ENCODE measurements around the gene EFHC1.
"Not testable (repeated sequence)": the region's sequence is repeated elsewhere in the genome, so short reads cannot be mapped to it uniquely, and the experiment has no call there.

EFHC1 gene

DNA sequence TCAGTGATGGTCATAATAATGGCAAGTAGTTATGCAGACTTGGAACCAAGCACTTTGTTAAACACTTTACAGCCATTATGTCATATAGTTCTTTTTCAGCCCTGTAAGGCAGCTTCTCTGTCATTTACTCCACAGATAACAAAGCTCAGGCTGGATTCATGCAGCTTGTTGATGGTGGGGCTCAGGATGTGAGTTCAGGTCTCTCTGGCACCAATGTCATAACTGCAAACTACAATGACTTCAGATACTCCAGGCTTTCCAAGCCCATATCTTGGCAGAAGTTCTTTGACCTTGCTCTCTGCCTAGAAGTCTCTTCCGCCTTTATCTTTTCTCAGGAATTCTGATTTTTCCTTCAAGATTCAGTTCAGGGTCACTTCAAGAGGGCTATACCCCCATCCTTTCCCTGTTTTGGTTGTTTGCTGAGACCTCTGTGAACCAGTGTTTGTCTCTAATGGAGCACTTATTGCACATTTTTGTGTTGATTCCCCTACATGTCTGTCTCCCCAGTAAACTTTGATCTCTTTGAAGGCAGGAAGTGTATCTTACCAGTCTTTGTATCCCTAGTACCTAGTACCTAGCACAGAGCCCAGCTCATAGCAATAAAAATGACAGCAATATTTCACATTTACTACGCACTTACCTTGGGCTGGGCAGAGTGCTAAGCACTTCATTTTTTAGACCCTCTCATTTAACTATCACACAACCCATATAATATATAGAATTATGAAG is 19.7 kb upstream of the EFHC1 start:
- DNase-seq: no peak

DNA sequence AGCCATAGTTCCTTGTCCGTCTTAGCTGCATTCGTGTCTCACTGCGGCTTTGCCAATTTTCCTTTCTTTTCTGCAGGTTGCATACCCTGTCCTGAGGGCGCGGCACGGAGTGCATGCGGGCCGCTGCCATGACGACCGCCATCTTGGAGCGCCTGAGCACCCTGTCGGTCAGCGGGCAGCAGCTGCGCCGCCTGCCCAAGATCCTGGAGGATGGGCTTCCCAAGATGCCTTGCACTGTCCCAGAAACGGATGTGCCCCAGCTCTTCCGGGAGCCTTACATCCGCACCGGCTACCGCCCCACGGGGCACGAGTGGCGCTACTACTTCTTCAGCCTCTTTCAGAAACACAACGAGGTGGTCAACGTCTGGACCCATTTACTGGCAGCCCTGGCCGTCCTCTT is 17.1 kb upstream of the EFHC1 start:
- no peak for DNase-seq

DNA sequence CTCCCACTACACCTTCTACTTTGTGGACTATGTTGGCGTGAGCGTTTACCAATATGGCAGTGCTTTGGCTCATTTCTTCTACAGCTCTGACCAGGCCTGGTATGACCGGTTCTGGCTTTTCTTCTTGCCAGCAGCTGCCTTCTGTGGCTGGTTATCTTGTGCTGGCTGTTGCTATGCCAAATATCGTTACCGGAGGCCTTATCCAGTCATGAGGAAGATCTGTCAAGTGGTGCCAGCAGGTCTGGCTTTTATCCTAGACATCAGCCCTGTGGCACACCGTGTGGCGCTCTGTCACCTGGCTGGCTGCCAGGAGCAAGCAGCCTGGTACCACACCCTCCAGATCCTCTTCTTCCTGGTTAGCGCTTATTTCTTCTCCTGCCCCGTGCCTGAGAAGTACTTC is 16.5 kb upstream of the EFHC1 start:
- peak; percentile 18 to 26 (median 23) for DNase-seq

DNA sequence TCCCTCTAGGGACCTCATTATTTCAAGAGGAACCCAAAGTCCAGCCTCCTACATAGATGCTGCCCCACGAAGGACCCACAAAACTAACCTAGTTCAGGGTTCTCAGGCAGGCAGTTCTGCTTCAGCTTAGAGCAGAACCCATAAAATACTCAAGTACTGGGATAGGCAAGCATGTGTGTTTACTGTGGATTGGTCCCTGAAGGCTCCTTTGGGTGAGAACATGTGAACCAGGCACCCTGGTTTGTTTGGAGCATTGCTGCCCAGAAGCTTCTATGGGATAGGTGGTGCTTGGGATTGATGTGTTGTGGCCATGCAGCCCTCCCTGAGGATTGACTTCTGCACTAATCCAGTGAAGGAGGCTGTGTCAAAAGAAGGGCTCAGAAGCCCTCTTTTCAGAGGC is 14.9 kb upstream of the EFHC1 start:
- no peak for DNase-seq

DNA sequence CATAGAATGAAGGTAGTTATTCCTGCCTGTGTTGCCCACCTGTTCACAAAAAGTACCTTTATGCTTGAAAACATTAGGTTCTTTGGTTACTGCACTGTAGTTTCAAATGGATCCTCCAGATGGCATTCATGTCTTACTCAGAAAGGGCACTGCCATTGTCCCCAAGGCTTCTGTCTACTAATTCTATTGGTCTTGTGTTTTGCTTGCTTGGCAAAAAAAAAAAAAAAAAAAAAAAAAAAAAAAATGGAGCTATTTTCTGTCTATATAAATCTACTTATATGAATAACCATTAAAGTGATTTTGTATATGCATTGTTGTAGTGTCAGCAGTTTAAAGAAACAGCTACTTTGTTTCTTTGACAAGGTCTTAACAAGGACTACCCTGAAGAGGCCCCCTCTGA is 12.7 kb upstream of the EFHC1 start:
- peak; percentile 24 to 77 (median 41) for DNase-seq

DNA sequence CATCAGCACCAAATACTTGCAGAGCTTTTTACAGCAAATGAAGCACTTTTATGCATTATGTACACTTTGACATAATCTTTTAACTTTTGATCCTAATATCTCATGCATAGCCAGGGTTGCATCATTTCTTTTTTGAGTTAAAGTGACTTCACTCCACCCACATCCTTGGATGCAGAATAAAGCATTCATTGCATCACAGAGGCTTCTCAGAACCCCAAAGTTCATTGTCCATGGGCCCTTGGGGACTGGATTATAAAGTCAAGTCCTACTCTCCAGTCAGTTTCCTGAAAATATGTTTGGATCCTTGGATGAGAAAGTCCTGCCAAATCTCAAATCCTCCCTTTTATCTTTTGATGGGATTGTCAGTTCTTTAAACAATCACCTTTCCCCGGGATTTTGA is 10.6 kb upstream of the EFHC1 start:
- no peak for DNase-seq

DNA sequence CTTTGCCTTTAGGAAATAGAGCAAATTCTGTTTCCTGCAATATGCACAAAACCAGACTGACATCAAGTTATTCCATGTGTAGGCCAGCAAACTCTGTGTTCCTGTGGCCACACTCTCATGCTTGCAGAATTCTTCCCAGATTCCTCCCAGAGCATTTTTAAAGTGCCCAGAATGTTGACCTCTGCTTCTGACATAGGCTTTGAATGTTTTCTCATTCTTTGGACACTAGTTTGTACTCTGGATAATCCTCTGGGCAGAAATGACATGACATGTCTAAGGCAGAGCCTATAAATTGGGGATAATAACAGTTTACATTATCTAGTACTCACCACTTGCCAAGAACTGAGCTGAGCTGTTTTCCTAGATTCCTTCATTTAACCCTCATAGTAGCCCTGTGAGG is 9.2 kb upstream of the EFHC1 start:
- DNase-seq: no peak

DNA sequence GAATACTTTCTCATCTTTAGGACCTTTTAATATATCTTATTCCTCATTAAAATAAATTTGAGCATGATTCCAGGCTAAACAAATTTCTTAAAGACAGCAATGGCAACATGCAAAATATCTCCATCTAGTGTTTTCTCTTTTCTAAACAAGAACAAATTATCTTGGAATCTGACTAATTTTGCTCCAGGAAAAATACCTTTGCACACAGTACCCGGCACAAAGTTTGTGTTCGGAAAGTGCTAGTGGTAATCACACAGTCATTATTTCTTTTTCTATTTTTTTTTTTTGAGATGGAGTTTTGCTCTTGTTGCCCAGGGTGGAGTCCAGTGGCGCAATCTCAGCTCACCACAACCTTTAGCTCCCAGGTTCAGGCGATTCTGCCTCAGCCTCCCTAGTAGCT is 8.2 kb upstream of the EFHC1 start:
- DNase-seq: no peak

DNA sequence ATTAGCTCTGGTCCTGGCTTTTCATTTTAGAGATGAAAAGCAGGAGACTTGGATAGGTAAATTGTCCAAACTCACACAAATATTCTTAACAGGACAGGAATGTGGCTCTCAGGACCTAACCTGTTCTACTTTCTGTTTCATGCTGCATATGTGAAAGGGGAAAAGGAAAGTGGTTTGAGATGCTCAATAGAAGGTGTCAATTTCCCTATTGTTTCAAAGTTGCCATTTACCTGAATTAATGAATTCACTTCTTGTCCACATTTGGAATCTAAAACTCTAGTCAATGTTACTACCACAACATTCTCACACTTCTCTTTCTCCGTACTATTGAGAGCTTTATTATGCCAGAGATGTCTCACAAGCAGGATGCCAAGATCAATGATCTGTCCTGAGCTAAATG is 4.8 kb upstream of the EFHC1 start:
- DNase-seq: no peak

DNA sequence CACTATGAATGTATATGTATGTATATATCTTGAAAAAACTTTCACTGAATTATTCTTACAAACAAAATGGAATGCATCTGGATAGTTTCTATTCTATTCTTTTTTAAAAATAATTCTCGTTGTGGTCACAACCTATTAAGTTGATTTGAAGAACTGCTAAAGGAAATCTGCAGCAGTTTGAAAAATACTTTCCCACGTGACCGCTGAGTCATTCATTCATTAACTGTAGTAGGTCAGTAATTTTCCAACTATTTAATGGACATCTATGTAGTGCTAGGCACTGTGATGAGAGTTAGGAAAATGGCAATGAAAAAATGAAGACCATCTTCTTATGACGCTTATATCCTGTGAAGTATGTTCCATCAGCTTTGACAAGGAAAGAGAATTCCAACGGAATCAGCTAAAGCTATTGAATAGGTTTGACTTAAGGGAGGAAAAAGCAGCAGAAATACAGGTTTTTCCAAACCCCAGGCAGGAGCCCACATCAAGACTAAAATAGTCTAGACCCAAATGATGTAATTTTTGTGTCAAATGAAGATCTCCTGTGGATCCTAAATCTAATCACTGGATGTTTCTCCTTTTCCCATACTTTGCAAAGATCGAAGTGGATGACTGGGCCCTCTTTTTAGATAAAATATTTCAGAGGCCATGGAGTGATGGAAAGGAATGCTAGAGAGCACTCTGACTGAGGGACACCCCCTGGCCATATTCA is 4.1 kb upstream of the EFHC1 start:
- DNase-seq: no peak

DNA sequence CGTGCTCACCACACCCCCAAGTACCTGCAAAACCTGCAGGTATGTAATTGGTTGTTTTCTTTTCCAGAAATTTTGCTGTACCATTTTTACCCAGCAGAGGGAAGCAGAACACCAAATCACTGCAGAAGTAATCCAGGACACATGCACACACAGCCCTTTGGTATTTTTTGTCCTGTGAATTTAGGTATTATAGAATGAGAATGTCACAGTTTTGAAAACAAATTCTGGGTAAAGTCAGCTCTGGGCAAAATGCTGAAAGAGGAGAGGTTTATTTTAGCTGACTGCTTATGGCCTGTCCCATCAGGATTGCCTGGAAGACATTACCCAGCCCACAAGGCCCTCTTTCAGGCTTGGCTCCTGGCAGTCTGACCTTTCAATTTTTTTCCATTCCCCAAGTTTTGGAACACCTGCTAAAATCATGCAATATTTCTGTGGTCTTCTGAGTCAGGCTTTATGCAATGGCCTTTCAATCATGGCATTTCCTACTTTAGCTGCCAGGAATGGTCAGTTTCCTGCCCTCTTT is 3.5 kb upstream of the EFHC1 start:
- peak; percentile 65 to 89 (median 80) for DNase-seq

DNA sequence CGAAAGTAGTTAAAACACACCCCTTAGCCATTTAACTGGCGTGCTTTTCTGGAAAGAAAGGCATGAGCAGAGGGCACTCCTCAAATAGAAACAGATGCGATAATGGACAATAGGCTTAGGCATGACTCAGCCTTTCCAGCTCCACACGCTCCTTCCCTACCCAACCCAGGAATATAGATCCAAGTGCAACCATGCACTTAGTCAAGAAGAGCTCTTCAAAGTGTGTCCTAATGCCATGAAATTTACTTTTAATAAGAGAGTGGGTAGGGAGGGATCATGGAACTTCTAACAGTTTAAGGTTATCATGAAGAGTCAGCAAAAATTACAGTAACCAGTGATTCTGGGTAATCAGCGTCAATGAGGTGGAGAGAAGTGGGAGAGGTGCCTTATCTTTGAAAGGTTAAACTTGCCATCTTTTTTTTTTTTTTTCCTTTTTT is 2.4 kb upstream of the EFHC1 start:
- no peak for DNase-seq

DNA sequence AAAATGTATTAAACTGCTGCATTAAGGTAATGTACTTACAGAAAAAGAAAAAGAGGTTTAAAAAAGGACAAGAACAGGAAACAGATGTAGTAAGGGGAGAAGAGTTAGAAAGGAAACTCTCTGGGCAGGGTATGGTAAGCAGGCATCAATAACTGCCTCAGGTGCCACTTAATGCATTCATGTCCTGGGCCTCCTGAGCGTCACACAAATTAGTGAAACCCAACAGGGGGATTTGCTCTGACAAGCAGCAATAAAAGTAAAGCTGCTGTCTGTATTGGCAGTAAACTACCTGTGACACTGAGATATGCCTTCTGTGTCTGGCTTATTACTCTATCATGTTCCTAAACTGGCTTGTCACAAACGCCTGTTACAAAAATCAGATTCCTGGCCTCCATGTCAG is 1.5 kb upstream of the EFHC1 start:
- DNase-seq: peak in 1 of 3 experiments; percentile 32

DNA sequence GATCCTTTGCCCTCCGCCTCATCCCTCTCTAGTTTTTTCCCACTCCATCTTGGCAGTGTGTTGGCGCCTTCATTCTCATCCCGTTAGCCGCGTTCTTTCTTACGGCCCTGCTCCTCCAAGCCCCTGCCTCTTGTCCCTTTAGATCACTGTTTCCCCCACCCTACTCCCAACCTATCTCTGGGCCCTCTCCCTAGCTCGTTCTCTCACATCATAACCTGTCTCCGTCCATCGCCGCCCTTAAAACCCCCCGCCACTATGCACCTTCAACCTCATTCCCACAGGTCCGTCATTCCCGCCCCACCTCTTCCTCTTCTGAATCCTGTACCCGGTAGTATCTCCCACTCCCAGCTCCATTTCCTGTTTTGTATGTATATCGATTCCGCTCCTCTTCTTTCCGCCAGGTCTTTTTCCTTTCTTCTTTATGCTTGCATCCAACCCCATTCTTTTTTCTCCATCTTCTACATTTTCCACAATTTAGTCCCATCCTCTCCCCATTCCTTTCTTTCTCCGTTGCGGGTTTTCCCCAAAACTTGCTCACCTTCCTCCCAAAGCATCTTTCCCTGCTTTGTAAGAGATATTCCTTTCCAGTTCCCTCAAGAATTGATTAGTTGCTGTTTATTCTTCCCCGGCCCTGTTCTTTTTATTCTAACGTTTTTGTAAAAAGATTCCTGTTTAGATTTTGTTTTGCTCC is 671 bp downstream of the EFHC1 start:
- DNase-seq: peak; percentile 52 to 86 (median 73)

DNA sequence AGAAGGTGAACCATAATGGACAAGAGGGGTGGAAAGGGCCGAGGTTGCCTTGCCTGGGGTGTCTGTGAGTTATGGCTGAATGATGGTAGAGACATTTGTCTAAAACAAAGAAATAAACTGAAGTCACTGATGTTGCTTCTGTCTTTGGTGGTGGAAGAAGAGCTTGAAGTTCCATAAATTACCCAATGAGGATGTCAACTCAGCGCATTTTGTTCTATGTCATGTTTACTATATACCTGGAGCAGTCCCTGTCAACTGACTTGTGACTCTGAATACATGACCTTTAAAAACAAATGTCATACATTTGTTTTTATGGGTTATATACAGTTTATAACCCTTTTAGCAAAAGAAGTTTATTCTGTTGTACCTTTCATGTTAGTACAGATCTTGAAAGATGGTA is 2.0 kb downstream of the EFHC1 start:
- no peak for DNase-seq

DNA sequence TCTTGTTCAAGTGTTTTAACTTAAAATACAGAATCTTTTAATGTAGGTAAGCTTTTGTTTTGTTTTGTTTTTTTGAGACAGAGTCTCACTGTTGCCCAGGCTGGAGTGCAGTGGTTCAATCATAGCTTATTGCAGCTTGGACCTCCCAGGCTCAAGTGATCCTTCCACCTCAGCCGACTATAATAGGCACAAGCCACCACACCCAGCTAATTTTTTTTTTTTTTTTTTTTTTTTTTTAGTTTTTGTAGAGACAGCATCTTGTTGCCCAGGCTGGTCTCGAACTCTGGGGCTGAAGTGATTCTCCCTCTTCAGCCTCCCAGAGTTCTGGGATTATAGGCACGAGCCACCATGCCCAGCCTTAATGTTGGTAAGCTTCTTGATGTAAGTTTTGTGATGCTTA is 3.3 kb downstream of the EFHC1 start:
- no peak for DNase-seq

DNA sequence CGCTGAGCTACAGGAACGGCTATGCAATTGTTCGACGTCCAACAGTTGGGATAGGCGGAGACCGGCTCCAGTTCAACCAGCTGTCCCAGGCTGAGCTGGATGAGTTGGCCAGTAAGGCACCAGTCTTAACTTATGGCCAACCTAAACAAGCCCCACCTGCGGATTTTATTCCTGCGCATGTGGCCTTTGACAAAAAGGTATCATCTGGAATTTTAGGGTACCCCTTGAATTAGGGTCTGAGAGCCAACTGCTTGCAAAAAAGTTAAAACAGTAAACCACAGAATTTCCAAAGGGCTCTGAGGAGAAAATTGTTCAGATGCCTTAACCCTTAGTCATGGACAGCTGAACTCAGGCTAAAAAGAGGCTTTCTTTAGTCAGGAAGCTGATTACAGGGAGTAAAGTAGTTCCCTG is 3.8 kb downstream of the EFHC1 start:
- no peak for DNase-seq

DNA sequence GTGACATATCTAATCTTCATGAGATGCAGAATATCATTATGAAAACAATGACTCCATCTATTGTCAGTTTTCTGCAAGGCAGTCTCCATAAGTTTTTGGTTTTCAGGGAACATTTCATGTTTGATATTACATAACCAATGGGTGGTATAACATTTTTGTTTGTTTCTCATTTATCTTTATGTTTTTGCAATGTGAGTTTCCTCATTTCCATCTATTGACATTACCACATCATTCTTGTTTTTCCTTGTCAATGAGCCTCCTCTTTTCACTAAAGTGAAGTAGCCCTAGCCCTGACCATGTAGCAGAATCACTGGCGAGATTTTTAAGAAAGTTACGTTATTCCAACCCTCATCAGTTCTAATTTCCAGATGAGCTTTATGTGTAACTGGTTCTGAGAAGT is 4.4 kb downstream of the EFHC1 start:
- no peak for DNase-seq

DNA sequence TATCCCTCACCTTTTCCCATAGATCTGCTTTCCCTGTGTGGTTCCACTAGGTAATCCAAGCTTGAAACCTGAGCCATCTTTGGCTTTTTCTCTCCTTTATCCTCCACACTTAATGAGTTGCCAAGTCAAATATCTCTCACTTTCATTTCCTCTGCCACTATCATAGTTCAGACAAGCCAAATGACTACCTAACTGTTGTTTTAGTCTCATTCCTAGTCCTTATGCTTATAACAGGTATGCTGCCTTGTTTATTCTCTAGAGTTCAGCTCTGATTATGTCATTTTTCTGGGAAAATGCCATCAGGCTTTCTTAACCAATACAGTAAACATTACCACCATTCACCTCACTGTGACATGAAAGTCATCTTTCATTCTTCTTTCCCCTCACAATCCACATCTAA is 6.5 kb downstream of the EFHC1 start:
- DNase-seq: no peak

DNA sequence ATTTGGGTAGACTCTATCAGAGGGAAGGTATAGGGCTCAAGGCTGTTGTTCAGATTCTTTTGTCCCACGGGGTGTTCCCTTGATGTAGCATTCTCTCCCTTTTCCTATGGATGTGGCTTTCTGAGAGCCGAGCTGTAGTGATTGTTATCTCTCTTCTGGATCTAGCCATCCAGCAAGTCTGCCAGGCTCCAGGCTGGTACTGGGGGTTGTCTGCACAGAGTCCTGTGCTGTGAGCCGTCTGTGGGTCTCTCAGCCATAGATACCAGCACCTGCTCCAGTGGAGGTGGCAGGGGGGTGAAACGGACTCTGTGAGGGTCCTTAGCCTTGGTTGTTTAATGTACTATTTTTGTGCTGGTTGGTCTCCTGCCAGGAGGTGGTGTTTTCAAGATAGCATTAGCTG is 13.2 kb downstream of the EFHC1 start:
- not testable (repeated sequence) for DNase-seq

DNA sequence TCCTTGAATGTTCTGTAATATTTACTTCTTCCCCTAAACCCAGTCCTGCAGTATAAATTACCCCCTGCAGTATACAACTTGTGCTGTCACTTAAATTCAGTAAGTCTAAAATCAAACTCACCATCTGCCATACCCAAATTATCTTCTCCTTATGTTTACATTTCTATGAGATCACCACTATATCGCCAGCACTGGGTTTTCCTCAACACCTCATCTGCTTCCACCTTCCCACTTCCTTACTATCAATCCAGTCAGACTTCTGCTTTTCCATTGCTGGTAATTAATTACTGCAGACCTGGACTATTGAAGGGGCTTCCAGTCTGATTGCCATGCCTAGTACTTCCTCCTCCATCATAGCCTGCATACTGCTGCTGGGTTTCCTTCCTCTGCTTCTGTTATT is 15.2 kb downstream of the EFHC1 start:
- DNase-seq: no peak

DNA sequence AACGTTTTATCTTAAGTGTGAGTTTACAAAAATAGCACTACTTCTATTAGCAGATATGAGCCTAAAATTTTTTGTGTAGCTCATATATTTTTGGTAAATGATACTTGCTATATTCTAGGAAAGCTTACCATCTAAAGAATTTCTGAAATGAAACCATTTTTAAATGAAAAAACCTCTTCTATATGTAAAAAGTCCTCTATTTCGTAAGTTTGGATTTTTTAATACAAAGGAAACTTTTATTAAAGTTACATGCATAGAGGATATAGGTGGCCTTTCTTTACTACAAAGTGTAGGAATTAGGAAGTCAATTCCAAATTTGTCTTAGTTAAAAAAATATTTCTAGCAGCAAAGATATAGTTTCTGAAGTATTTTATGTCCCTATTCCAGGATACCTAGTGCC is 18.8 kb downstream of the EFHC1 start:
- DNase-seq: no peak

DNA sequence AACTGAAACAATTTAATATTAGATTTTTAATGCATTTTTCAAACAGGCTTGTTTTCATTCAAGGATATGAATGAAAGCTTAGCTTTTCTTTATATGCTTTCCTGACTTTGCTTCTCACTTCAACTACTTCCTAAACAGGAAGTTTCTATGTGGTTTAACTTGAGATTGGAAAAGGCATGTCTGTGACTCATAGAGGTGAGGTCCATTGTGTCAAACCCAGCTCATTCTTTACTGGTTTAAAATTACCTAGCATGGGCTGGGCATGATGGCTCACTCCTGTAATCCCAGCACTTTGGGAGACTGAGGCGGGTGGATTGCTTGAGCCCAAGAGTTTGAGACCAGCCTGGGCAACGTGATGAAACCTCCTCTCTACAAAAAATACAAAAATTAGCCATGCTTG is 34.4 kb downstream of the EFHC1 start:
- DNase-seq: no peak

DNA sequence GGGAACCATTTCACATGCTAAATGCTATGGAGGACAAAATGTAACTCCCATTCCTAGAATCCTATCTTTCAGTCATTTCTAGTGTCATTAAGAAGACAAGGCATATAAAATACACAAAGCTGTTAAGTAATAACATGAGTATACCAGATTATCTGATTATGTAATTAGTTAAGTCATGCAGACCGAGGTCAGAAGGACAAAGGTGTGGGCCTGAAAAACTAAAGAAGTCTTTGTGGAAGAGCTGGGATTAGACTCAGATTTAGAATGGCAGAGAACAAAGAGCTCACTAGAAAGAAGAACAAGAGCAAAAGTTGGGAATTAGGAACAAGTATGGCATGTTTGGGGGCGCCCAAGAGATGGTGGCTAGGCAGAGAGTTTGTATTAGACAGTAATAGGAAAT is 37.0 kb downstream of the EFHC1 start:
- DNase-seq: no peak

All from NCI-H1417 (cell line).